ENCODE measurements around the gene TFPI.
A peak's percentile ranks its signal among the peaks of the same experiment; 100 is the strongest.

Gene TFPI

GRCh38 chr2:187478719-187479118 is 75.5 kb downstream of the TFPI start:
- Histone ChIP-seq H3K27me3 (ENCODE audit: insufficient read depth, low read depth) (no peaks in the 10 kb centered on the region), H3K36me3 (ENCODE audit: insufficient read depth) (no peaks in the 10 kb centered on the region), H2AFZ (ENCODE audit: low read depth) (no peak overlapping the region), H4K20me1 (ENCODE audit: insufficient read depth) (no peaks in the 10 kb centered on the region), H3K27ac (no peak overlapping the region), H3K79me2 (ENCODE audit: insufficient read depth, low read depth) (no peaks in the 10 kb centered on the region), H3K4me3 (IDR thresholded peaks at IDR 0.05; ENCODE audit: insufficient read depth, low read depth, low read length) (no peak overlapping the region), H3K4me2 (no peak overlapping the region), H3K4me1 (ENCODE audit: low read depth, poor library complexity, severe bottlenecking) (peaks cover 39% of the 10 kb centered on the region), H3K9ac (no peak overlapping the region)
- no peak for TF ChIP-seq CTCF (conservative IDR thresholded peaks at IDR 0.05; ENCODE audit: low read depth, low read length)

GRCh38 chr2:187477051-187477450 is 77.2 kb downstream of the TFPI start:
- Histone ChIP-seq H3K4me1 (ENCODE audit: low read depth, poor library complexity, severe bottlenecking) (peaks cover 41% of the 10 kb centered on the region), H2AFZ (ENCODE audit: low read depth) (no peak overlapping the region), H3K27ac (no peak overlapping the region), H3K4me3 (IDR thresholded peaks at IDR 0.05; ENCODE audit: insufficient read depth, low read depth, low read length) (no peak overlapping the region), H3K36me3 (ENCODE audit: insufficient read depth) (no peaks in the 10 kb centered on the region), H4K20me1 (ENCODE audit: insufficient read depth) (no peaks in the 10 kb centered on the region), H3K9ac (no peak overlapping the region), H3K79me2 (ENCODE audit: insufficient read depth, low read depth) (no peaks in the 10 kb centered on the region), H3K4me2 (no peak overlapping the region; the same call in 1 of the 2 replicates), H3K27me3 (ENCODE audit: insufficient read depth, low read depth) (no peaks in the 10 kb centered on the region)
- no peak for TF ChIP-seq CTCF (conservative IDR thresholded peaks at IDR 0.05; ENCODE audit: low read depth, low read length)

GRCh38 chr2:187475499-187476248 is 78.6 kb downstream of the TFPI start:
- H4K20me1 ChIP-seq (ENCODE audit: insufficient read depth), result no peaks in the 10 kb centered on the region
- peak overlapping the region; percentile 59 for H3K27ac ChIP-seq
- peaks cover 41% of the 10 kb centered on the region for H3K4me1 ChIP-seq (ENCODE audit: low read depth, poor library complexity, severe bottlenecking)
- no peaks in the 10 kb centered on the region for H3K79me2 ChIP-seq (ENCODE audit: insufficient read depth, low read depth)
- TF ChIP-seq CTCF (conservative IDR thresholded peaks at IDR 0.05; ENCODE audit: low read depth, low read length), result no peak
- no peaks in the 10 kb centered on the region for H3K36me3 ChIP-seq (ENCODE audit: insufficient read depth)
- peak overlapping the region; percentile 28; the same call in 1 of the 2 replicates for H2AFZ ChIP-seq (ENCODE audit: low read depth)
- no peak overlapping the region for H3K4me3 ChIP-seq (IDR thresholded peaks at IDR 0.05; ENCODE audit: insufficient read depth, low read depth, low read length)
- no peaks in the 10 kb centered on the region for H3K27me3 ChIP-seq (ENCODE audit: insufficient read depth, low read depth)
- peak overlapping the region; percentile 38 for H3K4me2 ChIP-seq
- peak overlapping the region; percentile 4; the same call in 1 of the 2 replicates for H3K9ac ChIP-seq

GRCh38 chr2:187470698-187471097 is 83.5 kb downstream of the TFPI start:
- TF ChIP-seq CTCF (conservative IDR thresholded peaks at IDR 0.05; ENCODE audit: low read depth, low read length), result no peak
- H2AFZ ChIP-seq (ENCODE audit: low read depth), result no peak overlapping the region
- H3K27me3 ChIP-seq (ENCODE audit: insufficient read depth, low read depth), result no peaks in the 10 kb centered on the region

More at GRCh38 chr2:187470698-187471097, 83.5 kb downstream of the TFPI start:
- H3K79me2 ChIP-seq (ENCODE audit: insufficient read depth, low read depth), result no peaks in the 10 kb centered on the region
- H3K36me3 ChIP-seq (ENCODE audit: insufficient read depth), result no peaks in the 10 kb centered on the region
- no peak overlapping the region for H3K4me2 ChIP-seq
- no peak overlapping the region for H3K4me3 ChIP-seq (IDR thresholded peaks at IDR 0.05; ENCODE audit: insufficient read depth, low read depth, low read length)
- H3K9ac ChIP-seq, result no peak overlapping the region
- H3K4me1 ChIP-seq (ENCODE audit: low read depth, poor library complexity, severe bottlenecking), result peaks cover 21% of the 10 kb centered on the region
- no peaks in the 10 kb centered on the region for H4K20me1 ChIP-seq (ENCODE audit: insufficient read depth)
- no peak overlapping the region for H3K27ac ChIP-seq
